SK-N-MC (cell line): ENCODE data around the gene USP7.
"Not testable (repeated sequence)": the region's sequence is repeated elsewhere in the genome, so short reads cannot be mapped to it uniquely, and the experiment has no call there.

Experiments used
- DNase-seq: peaks from one replicate; pipeline ENCODE4 v3.0.0-alpha.2; 2011; ENCODE audit warnings: low read depth, low spot score
- H3K27ac ChIP-seq: fragments of 200-600 bp; sonication (generic); 2 replicates; pipeline ENCODE4 v1.5.1; 2016; ENCODE audit warnings: mixed run types
- H3K36me3 ChIP-seq: fragments of 200-600 bp; sonication (generic); 2 replicates; pipeline ENCODE4 v1.6.1; 2017; ENCODE audit warnings: antibody characterized with exemption, low read length, mixed read lengths; ENCODE audit not compliant: insufficient read depth
- H3K4me3 ChIP-seq: fragments of 200-600 bp; sonication (generic); 2 replicates; pipeline ENCODE4 v1.5.1; 2016
- H3K9ac ChIP-seq: fragments of 200-600 bp; sonication (generic); 2 replicates; pipeline ENCODE4 v1.8.0; 2017; ENCODE audit warnings: mixed run types, mixed read lengths; ENCODE audit not compliant: insufficient read length
- H3K9me3 ChIP-seq: fragments of 200-600 bp; sonication (generic); 2 replicates; pipeline ENCODE4 v1.6.1; 2017; ENCODE audit warnings: low read depth, mild to moderate bottlenecking, antibody characterized with exemption, low read length, moderate library complexity, mixed read lengths
- EZH2 ChIP-seq: fragments of 200-600 bp; sonication (generic); IDR thresholded peaks from one replicate; pipeline ENCODE4 v1.6.1; 2017; ENCODE audit warnings: antibody characterized with exemption
- FOXP2 ChIP-seq: optimal IDR thresholded peaks from 2 replicates; pipeline ENCODE3; 2011; ENCODE audit warnings: mild to moderate bottlenecking, moderate library complexity; ENCODE audit not compliant: insufficient read depth; ENCODE audit errors: extremely low read length, control extremely low read depth
- POLR2AphosphoS5 ChIP-seq: IDR thresholded peaks from 2 replicates; pipeline ENCODE4 v1.6.1; 2012; ENCODE audit warnings: mild to moderate bottlenecking, low read depth, low read length, borderline replicate concordance

The USP7 gene

DNA sequence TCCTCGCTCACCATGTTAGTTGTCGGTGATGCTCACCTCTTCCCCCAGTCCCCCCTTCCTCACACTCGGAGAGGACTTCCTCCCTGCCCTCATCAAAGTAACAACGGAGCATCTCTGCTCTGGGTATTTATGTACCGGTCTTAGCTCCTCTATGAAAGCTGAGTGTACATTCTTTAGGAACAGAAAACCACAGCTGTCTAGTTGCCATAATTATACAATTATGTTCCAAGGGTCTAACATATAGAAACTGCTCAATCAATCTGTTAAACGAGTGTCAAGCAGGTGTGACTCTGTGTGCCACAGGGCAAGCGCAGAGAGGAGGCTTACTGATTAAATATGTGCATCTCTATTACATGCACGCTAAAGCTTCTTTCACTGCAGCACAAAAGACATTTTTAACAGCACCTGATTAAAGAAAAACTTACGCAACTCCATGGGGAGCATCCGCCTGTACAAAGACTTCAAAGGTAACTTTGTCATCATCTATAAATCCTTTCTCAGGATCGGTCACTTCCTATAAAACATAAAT lies 43.7 kb downstream of the USP7 start:
- DNase-seq: no peak
- H3K9ac ChIP-seq: no peak overlapping the region
- no peak overlapping the region for H3K27ac ChIP-seq
- no peak overlapping the region for H3K4me3 ChIP-seq
- peaks cover 85% of the 10 kb centered on the region for H3K36me3 ChIP-seq
- H3K9me3 ChIP-seq: no peaks in the 10 kb centered on the region
- TF ChIP-seq EZH2 (no peak), FOXP2 (no peak), POLR2AphosphoS5 (no peak)

DNA sequence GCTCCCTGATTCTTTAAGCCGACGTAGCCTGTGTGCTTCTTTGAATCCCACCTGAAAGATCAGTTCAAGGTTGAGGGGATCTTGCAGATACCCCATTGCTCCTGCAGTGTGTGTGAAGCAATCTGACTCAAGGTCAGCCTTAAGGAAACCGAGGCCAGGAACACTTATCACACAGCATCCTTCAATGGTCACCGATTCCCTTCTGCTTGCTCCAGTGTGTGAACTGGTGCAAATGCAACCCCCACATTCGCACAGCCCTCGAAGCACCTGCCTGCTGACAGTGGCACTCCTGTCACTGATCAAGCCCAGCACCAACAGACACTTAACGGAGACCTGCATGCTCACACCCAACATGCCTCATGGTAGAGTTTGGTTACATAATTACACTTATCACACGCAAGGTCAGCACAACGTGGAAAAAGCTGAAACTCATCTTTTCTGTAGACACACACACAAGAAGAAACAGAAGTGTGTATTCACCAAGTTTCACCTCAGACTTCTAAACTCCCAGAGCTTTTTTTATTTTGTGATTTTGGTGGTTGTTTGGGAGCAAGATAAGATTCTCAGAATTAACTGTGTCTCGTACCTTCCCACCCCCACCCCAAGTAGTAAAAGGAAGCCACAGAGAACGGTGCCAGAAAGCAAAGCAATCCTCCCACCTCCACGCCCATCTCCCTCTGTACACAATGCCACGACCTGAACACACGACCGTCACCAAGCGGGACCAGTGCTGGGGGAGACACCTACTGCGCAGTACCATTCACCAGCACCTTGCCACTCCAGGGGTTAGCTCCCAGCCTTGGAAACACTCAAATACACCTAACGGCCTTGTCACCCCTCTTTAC lies 44.4 kb downstream of the USP7 start:
- Histone ChIP-seq H3K4me3 (no peak overlapping the region), H3K27ac (no peak overlapping the region), H3K36me3 (peaks cover 88% of the 10 kb centered on the region), H3K9me3 (no peaks in the 10 kb centered on the region), H3K9ac (no peak overlapping the region)
- no peak for DNase-seq
- no peak for TF ChIP-seq EZH2
- no peak for TF ChIP-seq FOXP2
- no peak for TF ChIP-seq POLR2AphosphoS5

DNA sequence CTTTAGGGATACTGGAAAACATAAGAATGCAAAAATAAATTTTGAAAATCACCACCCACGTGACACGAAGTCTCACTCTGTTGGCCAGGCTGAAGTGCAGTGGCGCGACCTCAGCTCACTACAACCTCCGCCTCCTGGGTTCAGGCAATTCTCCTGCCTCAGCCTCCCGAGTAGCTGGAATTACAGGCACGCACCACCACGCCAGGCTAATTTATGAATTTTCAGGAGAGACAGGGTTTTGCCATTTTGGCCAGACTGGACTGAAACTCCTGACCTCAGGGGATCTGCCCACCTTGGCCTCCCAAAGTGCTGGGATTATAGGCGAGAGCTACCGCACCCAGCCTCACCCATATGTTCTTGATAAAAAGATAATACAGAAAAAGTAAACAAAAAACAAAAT lies 46.4 kb downstream of the USP7 start:
- H3K4me3 ChIP-seq, H3K9ac ChIP-seq, H3K27ac ChIP-seq, H3K9me3 ChIP-seq, DNase-seq: not testable (repeated sequence)
- H3K36me3 ChIP-seq: peaks cover 81% of the 10 kb centered on the region

DNA sequence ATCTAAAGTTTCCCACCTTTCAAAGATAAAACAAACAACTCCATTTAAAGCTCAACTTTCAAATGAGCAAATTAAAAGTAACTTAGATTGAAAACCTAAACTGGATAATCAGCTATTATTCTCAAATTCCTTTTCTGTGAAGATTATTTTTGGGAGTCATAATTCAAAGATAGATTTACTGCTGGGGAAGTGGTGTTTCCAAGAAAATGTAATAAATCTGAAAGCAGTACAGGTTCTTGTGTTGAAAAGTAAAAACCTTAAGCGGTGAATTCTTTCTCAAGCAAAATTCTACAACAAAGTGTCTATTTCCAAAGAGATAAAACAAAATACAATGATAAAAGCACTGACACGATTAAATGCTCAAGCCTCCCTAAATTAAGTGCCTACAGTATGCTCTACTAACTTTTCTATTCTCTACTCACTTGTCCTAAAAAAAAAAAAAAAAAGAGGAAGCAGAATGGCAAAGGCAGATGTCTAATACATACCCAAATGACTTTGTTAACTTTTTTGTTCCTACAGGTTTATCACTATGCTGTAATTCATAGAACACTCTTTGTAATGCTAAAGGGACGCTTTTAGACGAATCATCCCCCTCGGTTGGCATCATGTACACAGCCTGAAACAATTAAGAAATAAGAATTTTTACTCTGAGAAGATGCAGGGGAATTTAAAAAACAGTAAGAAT lies 47.0 kb downstream of the USP7 start:
- TF ChIP-seq FOXP2 (no peak), EZH2 (no peak), POLR2AphosphoS5 (no peak)
- H3K9ac ChIP-seq: no peak overlapping the region
- no peak for DNase-seq
- no peak overlapping the region; the same call in 1 of the 2 replicates for H3K27ac ChIP-seq
- no peaks in the 10 kb centered on the region for H3K9me3 ChIP-seq
- no peak overlapping the region for H3K4me3 ChIP-seq
- H3K36me3 ChIP-seq: peaks cover 79% of the 10 kb centered on the region

DNA sequence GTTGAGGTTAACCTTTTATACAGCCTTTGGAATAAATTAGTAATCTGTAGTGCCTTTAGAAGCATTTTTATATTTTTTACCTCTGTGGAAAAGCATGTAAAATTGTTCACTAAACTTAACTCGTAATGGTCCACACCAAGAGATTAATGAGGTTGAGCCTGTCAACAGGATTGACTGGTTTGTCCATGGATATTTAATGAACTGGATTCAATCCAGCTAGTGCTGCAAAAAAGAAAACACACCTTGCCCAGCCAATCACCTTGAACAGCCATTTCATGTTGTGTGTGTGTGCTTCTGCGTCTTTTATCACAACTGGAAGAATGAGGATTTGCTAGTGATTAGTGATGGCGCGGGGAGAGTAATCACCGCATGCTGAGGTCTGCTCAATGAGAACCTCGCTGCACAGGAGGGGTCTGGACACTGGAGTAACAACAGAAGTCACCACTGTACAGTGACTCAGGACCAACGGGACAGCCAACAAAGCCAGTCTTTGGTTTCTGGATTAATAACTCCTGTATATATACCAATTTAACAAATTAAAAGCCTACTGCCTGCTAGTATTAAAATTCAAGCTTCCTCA lies 47.9 kb downstream of the USP7 start:
- no peak overlapping the region for H3K9ac ChIP-seq
- no peak for DNase-seq
- no peaks in the 10 kb centered on the region for H3K9me3 ChIP-seq
- H3K27ac ChIP-seq: no peak overlapping the region
- TF ChIP-seq EZH2 (no peak), POLR2AphosphoS5 (no peak), FOXP2 (no peak)
- no peak overlapping the region for H3K4me3 ChIP-seq
- H3K36me3 ChIP-seq: peaks cover 79% of the 10 kb centered on the region

DNA sequence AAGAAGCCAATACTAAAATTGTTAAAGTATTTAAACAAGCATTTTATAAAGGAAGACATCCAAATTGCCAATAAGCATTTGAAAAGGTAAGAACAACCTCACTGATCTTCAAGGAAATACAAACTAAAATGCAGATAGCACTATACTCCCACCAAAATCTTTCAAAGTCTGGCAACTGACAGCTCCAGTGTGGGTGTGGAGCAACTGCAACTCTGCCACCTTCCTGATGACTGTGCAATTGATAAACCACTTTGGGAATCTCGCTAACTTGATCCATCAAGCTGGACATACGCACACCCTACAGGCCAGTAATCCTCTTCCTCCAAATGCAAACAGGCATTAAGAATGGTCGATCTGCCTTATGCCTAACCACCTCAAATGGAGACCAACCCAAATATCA lies 49.6 kb downstream of the USP7 start:
- Histone ChIP-seq H3K36me3 (peaks cover 75% of the 10 kb centered on the region), H3K4me3 (no peak overlapping the region), H3K27ac (no peak overlapping the region), H3K9me3 (no peaks in the 10 kb centered on the region), H3K9ac (no peak overlapping the region)
- no peak for DNase-seq
- TF ChIP-seq FOXP2 (no peak), EZH2 (no peak), POLR2AphosphoS5 (no peak)

DNA sequence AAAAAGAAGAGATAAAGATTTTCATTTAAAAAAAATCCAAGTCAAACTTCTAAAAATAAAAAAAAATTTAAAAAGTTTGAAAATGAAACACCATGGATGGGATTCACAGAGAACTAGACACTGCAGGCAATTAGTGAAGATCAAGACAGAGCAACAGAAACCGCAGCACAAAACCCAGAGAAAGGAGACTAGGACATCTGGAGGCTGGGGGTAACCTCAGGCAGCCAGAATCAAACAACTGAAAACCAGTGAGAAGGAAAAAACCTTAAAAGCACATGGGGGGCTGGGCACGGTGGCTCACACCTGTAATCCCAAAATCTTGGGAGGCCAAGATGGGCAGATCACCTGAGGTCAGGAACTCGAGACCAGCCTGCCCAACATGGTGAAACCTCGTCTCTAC lies 50.9 kb downstream of the USP7 start:
- H3K4me3 ChIP-seq: no peak overlapping the region
- H3K36me3 ChIP-seq: peaks cover 76% of the 10 kb centered on the region
- H3K9ac ChIP-seq: no peak overlapping the region
- H3K27ac ChIP-seq: no peak overlapping the region
- no peaks in the 10 kb centered on the region for H3K9me3 ChIP-seq
- no peak for DNase-seq
- TF ChIP-seq FOXP2 (no peak), EZH2 (no peak), POLR2AphosphoS5 (no peak)

DNA sequence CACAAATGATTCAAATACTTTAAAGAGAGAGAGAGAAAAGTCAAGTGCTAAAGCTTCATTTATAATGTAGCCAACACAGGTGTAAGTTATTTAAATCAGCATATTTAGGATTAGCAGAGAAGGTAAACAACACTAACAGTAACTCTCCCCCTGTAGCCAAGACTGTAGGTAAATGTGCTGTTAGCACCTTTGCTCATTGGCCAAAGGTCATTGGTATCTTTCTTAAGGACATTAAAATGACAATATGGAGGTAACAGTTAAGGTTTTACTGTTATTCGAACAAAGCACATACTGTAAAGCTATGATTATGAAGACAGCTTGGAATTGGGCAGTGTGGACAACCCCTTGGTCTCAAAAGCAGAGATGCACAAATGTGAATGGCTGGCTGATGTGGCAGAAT lies 52.9 kb downstream of the USP7 start:
- TF ChIP-seq FOXP2 (no peak), EZH2 (no peak), POLR2AphosphoS5 (no peak)
- Histone ChIP-seq H3K27ac (no peak overlapping the region), H3K9me3 (no peaks in the 10 kb centered on the region), H3K4me3 (no peak overlapping the region), H3K9ac (no peak overlapping the region), H3K36me3 (peaks cover 80% of the 10 kb centered on the region)
- DNase-seq: no peak
